Upper lobe of left lung (tissue), 6 donors: ENCODE measurements around the gene PCNX2. TPM values are rescaled to one million over a fixed set of nuclear protein-coding genes. Genes with fewer than 3 reads are reported as not detected.

Source experiments
- ATAC-seq, 2 donors: fragments of 200-7000 bp; cut with Tn5 transposase; one replicate each; pipeline ENCODE4 v1.9.1; 2022; ENCODE audit warnings: mild to moderate bottlenecking in 2 of 2, moderate library complexity in 2 of 2; ENCODE audit not compliant: low FRiP score in 2 of 2
- DNase-seq, 2 donors: peaks; one replicate each; pipeline ENCODE4 v3.0.0-alpha.2; 2019 to 2020
- H3K27ac ChIP-seq, 4 donors: fragments of 200-600 bp; sonication (generic); one replicate each; pipeline ENCODE4 v1.5.1; 2016 to 2019
- H3K27me3 ChIP-seq, 4 donors: fragments of 200-600 bp; sonication (generic); one replicate each; pipeline ENCODE4 v1.5.1; 2017 to 2019
- H3K36me3 ChIP-seq, 4 donors: fragments of 200-600 bp; sonication (generic); one replicate each; pipeline ENCODE4 v1.5.1; 2016 to 2019
- H3K4me1 ChIP-seq, 4 donors: fragments of 200-600 bp; sonication (generic); one replicate each; pipeline ENCODE4 v1.5.1; 2018 to 2019
- H3K4me3 ChIP-seq, 4 donors: fragments of 200-600 bp; sonication (generic); one replicate each; pipeline ENCODE4 v1.5.1; 2017 to 2019; ENCODE audit warnings: mild to moderate bottlenecking in 2 of 4, moderate library complexity in 1 of 4
- H3K9me3 ChIP-seq, 4 donors: fragments of 200-600 bp; sonication (generic); one replicate each; pipeline ENCODE4 v1.5.1; 2018 to 2019
- EP300 ChIP-seq, 4 donors: sonication (generic); formaldehyde crosslinking; IDR thresholded peaks; one replicate each; pipeline ENCODE4 v1.5.1; 2017; ENCODE audit warnings: antibody characterized with exemption in 4 of 4, control low read depth in 2 of 4
- POLR2A ChIP-seq, 4 donors: fragments of 450-650 bp; IDR thresholded peaks; one replicate each; pipeline ENCODE4 v1.5.1; 2016 to 2017; ENCODE audit warnings: antibody characterized with exemption in 4 of 4, mild to moderate bottlenecking in 2 of 4
- POLR2AphosphoS5 ChIP-seq, 2 donors: sonication (generic); formaldehyde crosslinking; IDR thresholded peaks; one replicate each; pipeline ENCODE4 v1.5.1; 2017; ENCODE audit warnings: antibody characterized with exemption in 2 of 2
- WGBS, 2 donors: methylation state at CpG; one replicate each; pipeline ENCODE4 v1.1.5; 2017 to 2018; 5-methylcytosine and 5-hydroxymethylcytosine counted together
- total RNA-seq, 6 donors: library from RNA; depleted of rRNA in 4 of 6; stranded (reverse); fragments of >200 nt in 4 of 6; gene quantifications; one replicate each; pipeline versions ENCODE4 v1.1.0 to v1.2.1, GENCODE V29; 2016 to 2021
- TF ChIP-seq, protein P1 (sequence below), 6 experiments: fragments of 450-650 bp in 4 of 6; fragments of 200-600 bp in 2 of 6; sonication (generic) in 2 of 6; IDR thresholded peaks; one replicate each; pipeline ENCODE4 v1.5.1; 2016 to 2019; ENCODE audit warnings: antibody characterized with exemption in 6 of 6
- donor health status: DM: no; HTN: no; CAD: no; lungs with moderate emphysema.
- donor health status: DM: no; HTN: yes; CAD: no; lungs with severe emphysema.

Gene PCNX2
- total RNA-seq, 6 donors from 2014 or later, result 8.2 to 27.2 (median 14.5) TPM

DNA sequence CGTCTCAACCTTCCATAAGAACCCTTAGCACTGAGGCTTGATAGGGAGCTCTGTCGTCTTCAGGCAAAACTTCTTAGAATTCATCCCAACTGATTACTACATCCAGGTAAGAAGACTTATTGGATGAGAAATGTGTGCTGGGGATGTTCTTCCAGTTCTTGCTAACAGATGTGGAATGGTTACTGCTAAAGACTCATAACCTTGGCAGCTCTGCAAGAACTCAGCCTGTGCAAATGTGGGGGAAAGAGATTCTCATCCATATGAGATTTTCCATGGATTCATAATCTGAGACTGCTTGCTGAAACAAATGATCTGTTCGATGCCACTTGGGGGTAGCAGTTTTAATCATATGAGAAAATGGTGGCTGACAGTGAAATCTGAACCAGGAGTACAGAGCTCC, 296.9 kb downstream of the PCNX2 start:
- no peak overlapping the region for H3K27ac ChIP-seq
- TF ChIP-seq EP300 (IDR thresholded peaks at IDR 0.05) (no peak), POLR2AphosphoS5 (IDR thresholded peaks at IDR 0.05) (no peak), POLR2A (IDR thresholded peaks at IDR 0.05) (no peak)
- TF ChIP-seq, protein P1, sequence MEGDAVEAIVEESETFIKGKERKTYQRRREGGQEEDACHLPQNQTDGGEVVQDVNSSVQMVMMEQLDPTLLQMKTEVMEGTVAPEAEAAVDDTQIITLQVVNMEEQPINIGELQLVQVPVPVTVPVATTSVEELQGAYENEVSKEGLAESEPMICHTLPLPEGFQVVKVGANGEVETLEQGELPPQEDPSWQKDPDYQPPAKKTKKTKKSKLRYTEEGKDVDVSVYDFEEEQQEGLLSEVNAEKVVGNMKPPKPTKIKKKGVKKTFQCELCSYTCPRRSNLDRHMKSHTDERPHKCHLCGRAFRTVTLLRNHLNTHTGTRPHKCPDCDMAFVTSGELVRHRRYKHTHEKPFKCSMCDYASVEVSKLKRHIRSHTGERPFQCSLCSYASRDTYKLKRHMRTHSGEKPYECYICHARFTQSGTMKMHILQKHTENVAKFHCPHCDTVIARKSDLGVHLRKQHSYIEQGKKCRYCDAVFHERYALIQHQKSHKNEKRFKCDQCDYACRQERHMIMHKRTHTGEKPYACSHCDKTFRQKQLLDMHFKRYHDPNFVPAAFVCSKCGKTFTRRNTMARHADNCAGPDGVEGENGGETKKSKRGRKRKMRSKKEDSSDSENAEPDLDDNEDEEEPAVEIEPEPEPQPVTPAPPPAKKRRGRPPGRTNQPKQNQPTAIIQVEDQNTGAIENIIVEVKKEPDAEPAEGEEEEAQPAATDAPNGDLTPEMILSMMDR (IDR thresholded peaks at IDR 0.05), result no peak
- ATAC-seq, result no peak
- H3K4me3 ChIP-seq, result no peak overlapping the region
- H3K36me3 ChIP-seq, result no peaks in the 10 kb centered on the region
- H3K9me3 ChIP-seq, result peaks cover 0 to 6% (median 3%) of the 10 kb centered on the region in 4 donors
- WGBS, 2 donors, result 76 to 90% methylated on average over 3 of the region's 3 CpGs
- no peaks in the 10 kb centered on the region for H3K27me3 ChIP-seq
- DNase-seq, result no peak
- H3K4me1 ChIP-seq, result no peaks in the 10 kb centered on the region

- H3K27ac ChIP-seq, result no peak overlapping the region
- no peak for TF ChIP-seq EP300 (IDR thresholded peaks at IDR 0.05)
- no peak for TF ChIP-seq POLR2AphosphoS5 (IDR thresholded peaks at IDR 0.05)
- TF ChIP-seq POLR2A (IDR thresholded peaks at IDR 0.05), result no peak
- TF ChIP-seq, protein P1 (IDR thresholded peaks at IDR 0.05), result no peak
- WGBS, 2 donors, result 96 to 97% methylated on average over 13 to 15 of the region's 15 CpGs
- no peak for DNase-seq
- H3K9me3 ChIP-seq, result peaks cover 0 to 10% (median 6%) of the 10 kb centered on the region in 4 donors
- no peak overlapping the region for H3K4me3 ChIP-seq
- H3K27me3 ChIP-seq, result no peaks in the 10 kb centered on the region
- ATAC-seq, result no peak
- H3K4me1 ChIP-seq, result no peaks in the 10 kb centered on the region
- no peaks in the 10 kb centered on the region for H3K36me3 ChIP-seq
Observed at GRCh38 chr1:232998138-232998537, 297.4 kb downstream of the PCNX2 start.

DNA sequence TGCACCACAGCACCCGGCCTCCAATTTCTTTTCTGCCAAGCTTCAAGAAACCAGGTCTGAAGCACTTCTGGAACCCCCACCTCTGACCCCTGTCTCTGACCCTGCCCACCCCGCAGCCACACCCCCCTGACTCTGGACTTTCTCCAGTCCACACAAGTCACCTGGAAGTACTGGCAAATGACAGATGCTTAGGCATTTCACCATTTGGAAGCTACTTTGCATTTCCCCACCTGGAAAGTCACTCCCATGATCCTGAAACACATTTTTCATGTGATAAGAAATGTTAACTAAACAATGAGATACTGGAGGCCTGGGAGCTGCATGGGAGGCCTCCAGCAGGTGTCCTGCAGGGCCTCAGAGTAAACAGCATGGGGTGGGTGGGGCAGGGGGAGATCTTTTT, 299.4 kb downstream of the PCNX2 start:
- no peak overlapping the region for H3K27ac ChIP-seq
- ATAC-seq (no peak), DNase-seq (no peak)
- 91 to 95% methylated on average over 2 of the region's 2 CpGs for WGBS, 2 donors
- H3K4me3 ChIP-seq, result no peak overlapping the region
- H3K36me3 ChIP-seq, result no peaks in the 10 kb centered on the region
- H3K4me1 ChIP-seq, result no peaks in the 10 kb centered on the region
- TF ChIP-seq POLR2AphosphoS5 (IDR thresholded peaks at IDR 0.05), result no peak
- no peak for TF ChIP-seq POLR2A (IDR thresholded peaks at IDR 0.05)
- TF ChIP-seq, protein P1 (IDR thresholded peaks at IDR 0.05), result no peak
- no peak for TF ChIP-seq EP300 (IDR thresholded peaks at IDR 0.05)
- peaks cover 0 to 11% (median 6%) of the 10 kb centered on the region in 4 donors for H3K9me3 ChIP-seq
- no peaks in the 10 kb centered on the region for H3K27me3 ChIP-seq

DNA sequence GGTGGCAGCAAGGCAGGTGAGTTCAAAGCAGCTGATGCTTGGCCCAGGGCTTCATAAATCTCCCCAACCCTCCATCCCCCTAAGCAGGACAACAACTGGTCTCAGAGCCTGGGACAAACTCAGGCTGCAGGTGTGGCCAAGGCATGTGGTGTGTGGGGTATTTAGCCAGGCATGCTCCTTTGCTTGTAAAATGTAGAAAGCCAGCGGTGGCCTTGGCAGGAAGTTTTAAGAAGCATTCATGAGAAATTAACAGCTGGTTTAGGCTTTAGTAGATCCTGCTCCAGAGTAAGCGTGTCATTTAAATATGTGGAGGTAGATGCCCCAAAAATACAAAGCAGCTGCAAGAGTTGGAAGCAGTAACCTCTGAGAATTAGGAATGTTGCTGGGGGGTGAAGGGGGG, 300.3 kb downstream of the PCNX2 start:
- H3K4me3 ChIP-seq, result no peak overlapping the region
- DNase-seq (no peak), ATAC-seq (no peak)
- H3K9me3 ChIP-seq, result peaks cover 0 to 11% (median 6%) of the 10 kb centered on the region in 4 donors
- H3K27me3 ChIP-seq, result no peaks in the 10 kb centered on the region
- H3K27ac ChIP-seq, result no peak overlapping the region
- WGBS, 2 donors, result 90 to 92% methylated on average over 2 of the region's 2 CpGs
- no peaks in the 10 kb centered on the region for H3K4me1 ChIP-seq
- no peaks in the 10 kb centered on the region for H3K36me3 ChIP-seq
- TF ChIP-seq, protein P1 (IDR thresholded peaks at IDR 0.05), result no peak
- no peak for TF ChIP-seq POLR2A (IDR thresholded peaks at IDR 0.05)
- no peak for TF ChIP-seq POLR2AphosphoS5 (IDR thresholded peaks at IDR 0.05)
- no peak for TF ChIP-seq EP300 (IDR thresholded peaks at IDR 0.05)

DNA sequence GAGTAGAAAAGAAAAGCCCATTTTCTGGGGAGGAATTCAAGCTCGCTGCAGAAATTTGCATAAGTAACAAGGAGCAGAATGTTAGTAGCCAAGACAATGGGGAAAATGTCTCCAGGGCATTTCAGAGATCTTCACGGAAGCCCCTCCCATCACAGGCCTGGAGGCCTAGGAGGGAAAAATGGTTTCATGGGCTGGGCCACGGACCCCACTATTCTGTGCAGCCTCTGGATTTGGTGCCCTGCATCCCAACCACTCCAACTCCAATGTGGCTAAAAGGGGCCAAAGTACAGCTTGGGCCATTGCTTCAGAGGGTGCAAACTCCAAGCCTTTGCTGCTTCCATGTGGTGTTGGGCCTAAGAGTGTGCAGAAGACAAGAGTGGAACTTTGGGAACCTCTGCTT, 302.0 kb downstream of the PCNX2 start:
- Histone ChIP-seq H3K27me3 (no peaks in the 10 kb centered on the region), H3K9me3 (peaks cover 0 to 11% (median 6%) of the 10 kb centered on the region in 4 donors), H3K36me3 (no peaks in the 10 kb centered on the region), H3K4me1 (no peaks in the 10 kb centered on the region), H3K4me3 (no peak overlapping the region), H3K27ac (no peak overlapping the region)
- DNase-seq (no peak), ATAC-seq (no peak)
- 91 to 97% methylated on average over 3 of the region's 3 CpGs for WGBS, 2 donors
- TF ChIP-seq POLR2A (IDR thresholded peaks at IDR 0.05), result no peak
- TF ChIP-seq, protein P1 (IDR thresholded peaks at IDR 0.05), result no peak
- no peak for TF ChIP-seq EP300 (IDR thresholded peaks at IDR 0.05)
- no peak for TF ChIP-seq POLR2AphosphoS5 (IDR thresholded peaks at IDR 0.05)
